Keratinocyte (primary cell): ENCODE data around the gene LTB4R. TPM values are rescaled to one million over a fixed set of nuclear protein-coding genes. Genes with fewer than 3 reads are reported as not detected.
"Not testable (repeated sequence)": the region's sequence is repeated elsewhere in the genome, so short reads cannot be mapped to it uniquely, and the experiment has no call there.

Experiments
- DNase-seq: peaks from one replicate; pipeline ENCODE4 v3.0.0-alpha.2; 2011; ENCODE audit warnings: low read depth, missing footprints, low spot score
- FAIRE-seq: peaks from 2 replicates; lab custom pipeline; 2011; peaks lifted over from hg19 to GRCh38; lab: Jason Lieb, UNC
- H2AFZ ChIP-seq: 2 replicates; pipeline ENCODE4 v1.6.0; 2012; ENCODE audit warnings: low read length, control low read depth, inconsistent platforms; ENCODE audit not compliant: control insufficient read depth
- H3K27ac ChIP-seq: 2 replicates; pipeline ENCODE4 v1.5.1; 2011; ENCODE audit warnings: low read length; ENCODE audit not compliant: control insufficient read depth, insufficient read depth
- H3K27me3 ChIP-seq: 3 replicates; pipeline ENCODE4 v1.6.0; 2011; ENCODE audit warnings: low read length; ENCODE audit not compliant: control insufficient read depth, insufficient read depth; ENCODE audit errors: extremely low read depth
- H3K36me3 ChIP-seq, 2 experiments: 2 replicates in 1 of 2; 3 replicates in 1 of 2; pipeline ENCODE4 v1.5.1; 2011; ENCODE audit warnings: low read length in 2 of 2, mild to moderate bottlenecking in 1 of 2; ENCODE audit not compliant: control insufficient read depth in 2 of 2, insufficient read depth in 2 of 2; ENCODE audit errors: extremely low read depth in 1 of 2
- H3K4me1 ChIP-seq: 3 replicates; pipeline ENCODE4 v1.5.1; 2011; ENCODE audit warnings: low read length; ENCODE audit not compliant: control insufficient read depth, insufficient read depth; ENCODE audit errors: extremely low read depth
- H3K4me2 ChIP-seq: 3 replicates; pipeline ENCODE4 v1.6.0; 2011; ENCODE audit warnings: low read depth, low read length; ENCODE audit not compliant: control insufficient read depth, insufficient read depth; ENCODE audit errors: extremely low read depth
- H3K4me3 ChIP-seq, 3 experiments: fragments of 200-600 bp in 1 of 3; sonication (generic) in 1 of 3; 2 replicates in 2 of 3; 3 replicates in 1 of 3; pipeline ENCODE4 v1.5.1; 2011 to 2016; ENCODE audit warnings: low read length in 3 of 3, mild to moderate bottlenecking in 3 of 3, control low read depth in 2 of 3, inconsistent platforms in 1 of 3, low read depth in 1 of 3, mixed read lengths in 1 of 3, mixed run types in 1 of 3, moderate library complexity in 1 of 3; ENCODE audit not compliant: control insufficient read depth in 2 of 3, insufficient read depth in 2 of 3; ENCODE audit errors: extremely low read depth in 1 of 3
- H3K79me2 ChIP-seq: 2 replicates; pipeline ENCODE4 v1.6.0; 2012; ENCODE audit warnings: low read length; ENCODE audit not compliant: control insufficient read depth, insufficient read depth
- H3K9ac ChIP-seq: 3 replicates; pipeline ENCODE4 v1.6.0; 2011; ENCODE audit warnings: low read length; ENCODE audit not compliant: control insufficient read depth, insufficient read depth; ENCODE audit errors: extremely low read depth
- H3K9me1 ChIP-seq: 3 replicates; pipeline ENCODE4 v1.6.0; 2011; ENCODE audit warnings: low read length; ENCODE audit not compliant: control insufficient read depth, insufficient read depth; ENCODE audit errors: extremely low read depth
- H3K9me3 ChIP-seq: 2 replicates; pipeline ENCODE4 v1.5.1; 2012; ENCODE audit warnings: low read depth, low read length; ENCODE audit not compliant: control insufficient read depth
- H4K20me1 ChIP-seq: 3 replicates; pipeline ENCODE4 v1.6.0; 2011; ENCODE audit warnings: low read length; ENCODE audit not compliant: control insufficient read depth, insufficient read depth; ENCODE audit errors: extremely low read depth
- EZH2 ChIP-seq: IDR thresholded peaks from one replicate; pipeline ENCODE4 v1.6.1; 2012; ENCODE audit warnings: inconsistent platforms, mild to moderate bottlenecking, low read length, moderate library complexity
- dilution Hi-C: fragments of 300-500 bp; cut with MboI; formaldehyde crosslinking; loops from one replicate; pipeline ENCODE4 v1.7.0; 2020; ENCODE audit warnings: low sequenced_read_pairs; ENCODE audit not compliant: extremely low pct_ligation_motif_present
- polyA plus RNA-seq, 5 experiments: library from polyadenylated mRNA; depleted of rRNA in 3 of 5; stranded (reverse) in 3 of 5; stranded (forward) in 1 of 5; unstranded in 1 of 5; fragments of >200 nt; gene quantifications; 1 replicate in 1 of 5; 2 replicates in 3 of 5; 3 replicates in 1 of 5; pipeline versions ENCODE4 v1.2.1 to v1.2.3, GENCODE V29; 2011 to 2012; ENCODE audit warnings: missing spikeins in 2 of 5, low read depth in 1 of 5, low replicate concordance in 1 of 5
- TF ChIP-seq, protein P1 (sequence below), 3 experiments: IDR thresholded peaks in 1 of 3; conservative IDR thresholded peaks in 1 of 3; optimal IDR thresholded peaks in 1 of 3; 2 replicates in 2 of 3; 3 replicates in 1 of 3; pipeline versions ENCODE3 to v1.5.1; 2011; ENCODE audit warnings: low read length in 3 of 3, mild to moderate bottlenecking in 3 of 3, moderate library complexity in 2 of 3, control low read depth in 1 of 3, inconsistent platforms in 1 of 3; ENCODE audit not compliant: insufficient read depth in 2 of 3; ENCODE audit errors: extremely low read depth in 1 of 3

The LTB4R gene
- polyA plus RNA-seq, 1 donor (not counting 4 experiments of a cell fraction or from before 2014, with no cell fraction given), result 14.6 TPM

DNA sequence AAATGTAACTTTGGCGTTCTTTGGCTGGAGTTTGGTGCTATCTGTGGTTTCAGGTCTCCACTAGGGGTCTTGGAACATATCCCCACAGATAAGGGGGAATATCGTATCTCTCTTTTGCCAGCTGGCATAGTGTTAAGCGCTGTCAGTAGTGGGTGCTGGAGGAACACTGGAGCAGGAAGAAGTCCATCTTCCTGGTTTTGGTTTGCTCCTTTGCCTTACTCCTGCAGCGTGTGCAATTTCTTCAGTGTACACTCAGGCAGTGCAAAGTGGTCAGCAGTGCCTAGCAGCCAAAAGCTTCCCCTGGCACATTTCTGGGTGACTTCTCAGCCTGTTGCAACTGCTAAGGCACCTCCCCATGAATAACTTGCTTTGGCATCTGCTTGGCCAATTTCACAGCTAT is 40.2 kb downstream of the LTB4R start:
- Histone ChIP-seq H3K36me3 (no peaks in the 10 kb centered on the region), H3K4me3 (no peak overlapping the region), H4K20me1 (no peaks in the 10 kb centered on the region), H3K79me2 (no peaks in the 10 kb centered on the region), H3K27ac (no peak overlapping the region), H3K9me1 (no peaks in the 10 kb centered on the region), H3K4me2 (no peak overlapping the region), H3K9ac (no peak overlapping the region), H3K4me1 (no peaks in the 10 kb centered on the region), H2AFZ (no peak overlapping the region), H3K27me3 (no peaks in the 10 kb centered on the region), H3K9me3 (no peaks in the 10 kb centered on the region)
- dilution Hi-C loops, result no loop called here
- no peak for DNase-seq
- TF ChIP-seq, protein P1, sequence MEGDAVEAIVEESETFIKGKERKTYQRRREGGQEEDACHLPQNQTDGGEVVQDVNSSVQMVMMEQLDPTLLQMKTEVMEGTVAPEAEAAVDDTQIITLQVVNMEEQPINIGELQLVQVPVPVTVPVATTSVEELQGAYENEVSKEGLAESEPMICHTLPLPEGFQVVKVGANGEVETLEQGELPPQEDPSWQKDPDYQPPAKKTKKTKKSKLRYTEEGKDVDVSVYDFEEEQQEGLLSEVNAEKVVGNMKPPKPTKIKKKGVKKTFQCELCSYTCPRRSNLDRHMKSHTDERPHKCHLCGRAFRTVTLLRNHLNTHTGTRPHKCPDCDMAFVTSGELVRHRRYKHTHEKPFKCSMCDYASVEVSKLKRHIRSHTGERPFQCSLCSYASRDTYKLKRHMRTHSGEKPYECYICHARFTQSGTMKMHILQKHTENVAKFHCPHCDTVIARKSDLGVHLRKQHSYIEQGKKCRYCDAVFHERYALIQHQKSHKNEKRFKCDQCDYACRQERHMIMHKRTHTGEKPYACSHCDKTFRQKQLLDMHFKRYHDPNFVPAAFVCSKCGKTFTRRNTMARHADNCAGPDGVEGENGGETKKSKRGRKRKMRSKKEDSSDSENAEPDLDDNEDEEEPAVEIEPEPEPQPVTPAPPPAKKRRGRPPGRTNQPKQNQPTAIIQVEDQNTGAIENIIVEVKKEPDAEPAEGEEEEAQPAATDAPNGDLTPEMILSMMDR (optimal IDR thresholded peaks at IDR 0.05 in 1 of 3, IDR thresholded peaks at IDR 0.05 in 1 of 3, conservative IDR thresholded peaks at IDR 0.05 in 1 of 3; ENCODE audit: extremely low read depth in 1 of 3, insufficient read depth in 2 of 3, low read length in 3 of 3), result peak in 1 of 3 experiments; percentile 19
- no peak for TF ChIP-seq EZH2
- FAIRE-seq, result no peak

DNA sequence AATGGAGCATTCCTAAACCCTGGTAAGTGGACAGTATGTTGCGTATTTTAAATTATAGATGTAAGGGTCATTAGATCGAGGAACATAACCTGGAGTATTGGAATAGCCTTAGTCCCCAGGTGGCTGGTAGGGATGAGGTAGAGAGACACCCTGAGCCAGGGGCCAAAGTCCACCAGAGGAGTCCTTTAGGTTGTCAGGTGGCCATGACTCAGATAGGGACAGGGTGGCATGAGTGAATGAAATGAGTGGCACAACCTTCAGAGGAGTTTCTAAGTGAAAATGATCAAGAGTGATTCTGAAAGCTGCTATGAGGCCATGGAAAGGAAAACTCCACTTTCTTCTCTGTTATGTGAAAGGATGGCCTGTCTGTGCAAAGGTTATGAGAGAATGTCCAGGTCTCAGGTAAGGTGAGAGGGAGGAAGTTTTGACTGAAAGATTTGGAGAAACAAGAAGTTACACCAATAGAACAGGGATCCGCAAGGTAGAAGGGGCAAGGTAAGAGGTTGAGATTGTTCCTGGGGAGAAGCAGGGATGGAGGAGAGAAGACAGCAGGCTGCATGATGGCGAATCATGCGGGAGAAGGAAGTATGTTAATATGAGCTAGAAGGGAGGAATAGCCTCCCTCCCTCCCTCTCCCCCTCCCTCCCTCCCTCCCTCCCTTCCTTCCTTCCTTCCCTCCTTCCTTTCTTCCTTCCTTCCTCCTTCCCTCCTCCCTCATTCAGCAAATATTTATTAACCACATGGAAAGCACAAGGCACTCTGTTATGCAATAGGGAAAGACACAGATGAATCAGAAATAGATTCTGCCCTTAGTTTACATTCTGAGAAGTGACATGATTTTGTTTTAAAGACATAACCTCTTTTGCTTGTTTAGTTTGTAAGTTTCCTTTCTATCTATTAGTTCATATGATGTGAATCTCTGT is 42.5 kb downstream of the LTB4R start:
- TF ChIP-seq EZH2, result no peak
- TF ChIP-seq, protein P1 (optimal IDR thresholded peaks at IDR 0.05 in 1 of 3, IDR thresholded peaks at IDR 0.05 in 1 of 3, conservative IDR thresholded peaks at IDR 0.05 in 1 of 3; ENCODE audit: extremely low read depth in 1 of 3, insufficient read depth in 2 of 3, low read length in 3 of 3), result no peak
- Histone ChIP-seq H3K36me3 (no peaks in the 10 kb centered on the region), H3K9ac (no peak overlapping the region), H3K9me3 (no peaks in the 10 kb centered on the region), H3K27me3 (no peaks in the 10 kb centered on the region), H3K9me1 (no peaks in the 10 kb centered on the region), H3K27ac (no peak overlapping the region), H3K4me3 (no peak overlapping the region), H3K79me2 (no peaks in the 10 kb centered on the region), H3K4me2 (peak overlapping the region; percentile 19), H2AFZ (no peak overlapping the region), H3K4me1 (no peaks in the 10 kb centered on the region), H4K20me1 (no peaks in the 10 kb centered on the region)
- dilution Hi-C loops, result no loop called here
- FAIRE-seq (no peak), DNase-seq (no peak)

DNA sequence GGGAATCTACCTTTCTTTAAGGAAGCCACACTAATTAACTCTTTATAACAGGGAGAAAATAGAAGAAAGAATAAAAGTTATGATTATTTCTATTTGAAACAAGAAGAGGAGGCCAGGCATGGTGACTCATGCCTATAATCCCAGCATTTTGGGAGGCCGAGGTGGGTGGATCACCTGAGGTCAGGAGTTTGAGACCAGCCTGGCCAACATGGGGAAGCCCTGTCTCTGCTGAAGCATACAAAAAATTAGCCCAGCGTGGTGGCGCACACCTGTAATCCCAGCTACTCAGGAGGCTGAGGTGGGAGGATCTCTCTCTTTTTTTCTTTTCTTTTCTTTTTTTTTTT is 43.2 kb downstream of the LTB4R start:
- dilution Hi-C loops, FAIRE-seq, H3K27ac ChIP-seq: not testable (repeated sequence)

More for the DNA sequence above, 43.2 kb downstream of the LTB4R start:
- H3K9me1 ChIP-seq, H3K27me3 ChIP-seq, H3K36me3 ChIP-seq, DNase-seq, H3K9me3 ChIP-seq, H4K20me1 ChIP-seq, H3K9ac ChIP-seq, H3K79me2 ChIP-seq, H2AFZ ChIP-seq, H3K4me3 ChIP-seq, H3K4me1 ChIP-seq: not testable (repeated sequence)
- peak overlapping the region; percentile 19 for H3K4me2 ChIP-seq
